ENCODE measurements around the gene TESK2.
"Not testable (repeated sequence)": the region's sequence is repeated elsewhere in the genome, so short reads cannot be mapped to it uniquely, and the experiment has no call there.

Gene TESK2

DNA sequence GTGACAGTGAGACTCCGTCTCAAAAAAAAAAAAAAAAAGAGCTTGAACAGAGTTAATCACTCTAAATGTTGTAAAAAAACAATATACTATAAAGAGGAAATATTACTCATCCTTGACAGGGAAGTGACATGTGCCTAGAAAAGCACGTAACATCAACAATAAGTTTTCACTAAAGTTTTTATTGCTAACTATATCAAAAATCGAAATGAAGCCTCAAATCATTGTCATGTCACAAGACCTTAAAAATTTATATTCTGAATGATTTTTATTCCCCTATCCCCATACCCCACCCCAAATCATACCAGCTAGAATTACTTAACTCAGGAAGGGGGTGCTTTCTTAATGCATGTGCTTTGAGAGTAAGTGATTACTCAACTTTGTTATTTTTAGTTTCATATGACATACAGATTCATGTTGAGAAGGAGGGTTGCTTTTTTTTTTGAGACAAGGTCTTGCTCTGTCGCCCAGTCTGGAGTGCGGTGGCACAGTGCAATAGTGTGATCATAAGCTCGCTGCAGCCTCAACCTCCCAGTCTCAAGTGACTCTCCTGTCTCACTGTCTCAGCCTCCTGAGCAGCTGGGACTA lies 97.2 kb downstream of the TESK2 start:
- TF ChIP-seq, protein P1, sequence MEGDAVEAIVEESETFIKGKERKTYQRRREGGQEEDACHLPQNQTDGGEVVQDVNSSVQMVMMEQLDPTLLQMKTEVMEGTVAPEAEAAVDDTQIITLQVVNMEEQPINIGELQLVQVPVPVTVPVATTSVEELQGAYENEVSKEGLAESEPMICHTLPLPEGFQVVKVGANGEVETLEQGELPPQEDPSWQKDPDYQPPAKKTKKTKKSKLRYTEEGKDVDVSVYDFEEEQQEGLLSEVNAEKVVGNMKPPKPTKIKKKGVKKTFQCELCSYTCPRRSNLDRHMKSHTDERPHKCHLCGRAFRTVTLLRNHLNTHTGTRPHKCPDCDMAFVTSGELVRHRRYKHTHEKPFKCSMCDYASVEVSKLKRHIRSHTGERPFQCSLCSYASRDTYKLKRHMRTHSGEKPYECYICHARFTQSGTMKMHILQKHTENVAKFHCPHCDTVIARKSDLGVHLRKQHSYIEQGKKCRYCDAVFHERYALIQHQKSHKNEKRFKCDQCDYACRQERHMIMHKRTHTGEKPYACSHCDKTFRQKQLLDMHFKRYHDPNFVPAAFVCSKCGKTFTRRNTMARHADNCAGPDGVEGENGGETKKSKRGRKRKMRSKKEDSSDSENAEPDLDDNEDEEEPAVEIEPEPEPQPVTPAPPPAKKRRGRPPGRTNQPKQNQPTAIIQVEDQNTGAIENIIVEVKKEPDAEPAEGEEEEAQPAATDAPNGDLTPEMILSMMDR (IDR thresholded peaks at IDR 0.05; ENCODE audit: control insufficient read depth, insufficient read depth, low read depth, low read length, missing control alignments) = no peak
- no peak for DNase-seq (ENCODE audit: low read depth)
- H3K4me3 ChIP-seq (ENCODE audit: control insufficient read depth, low read depth, low read length) = no peak overlapping the region

DNA sequence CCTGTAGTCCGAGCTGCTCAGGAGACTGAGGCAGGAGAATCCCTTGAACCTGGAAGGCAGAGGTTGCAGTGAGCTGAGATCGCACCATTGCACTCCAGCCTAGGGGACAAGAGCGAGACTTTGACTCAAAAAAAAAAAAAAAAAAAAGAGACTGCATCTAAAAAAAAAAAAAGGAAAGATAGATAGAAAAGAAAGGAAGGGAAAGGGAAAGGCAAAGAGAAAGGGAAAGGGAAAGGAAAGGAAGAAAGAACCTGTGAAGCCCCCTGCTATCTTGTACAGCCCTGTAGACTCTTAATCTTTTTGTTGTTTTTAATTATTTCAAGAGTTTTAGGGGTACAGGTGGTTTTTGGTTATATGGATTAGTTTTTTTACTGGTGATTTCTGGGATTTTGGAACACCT lies 104.7 kb downstream of the TESK2 start:
- no peak overlapping the region for H3K4me3 ChIP-seq (ENCODE audit: control insufficient read depth, low read depth, low read length)
- TF ChIP-seq, protein P1 (IDR thresholded peaks at IDR 0.05; ENCODE audit: control insufficient read depth, insufficient read depth, low read depth, low read length, missing control alignments) = no peak
- DNase-seq (ENCODE audit: low read depth) = no peak

DNA sequence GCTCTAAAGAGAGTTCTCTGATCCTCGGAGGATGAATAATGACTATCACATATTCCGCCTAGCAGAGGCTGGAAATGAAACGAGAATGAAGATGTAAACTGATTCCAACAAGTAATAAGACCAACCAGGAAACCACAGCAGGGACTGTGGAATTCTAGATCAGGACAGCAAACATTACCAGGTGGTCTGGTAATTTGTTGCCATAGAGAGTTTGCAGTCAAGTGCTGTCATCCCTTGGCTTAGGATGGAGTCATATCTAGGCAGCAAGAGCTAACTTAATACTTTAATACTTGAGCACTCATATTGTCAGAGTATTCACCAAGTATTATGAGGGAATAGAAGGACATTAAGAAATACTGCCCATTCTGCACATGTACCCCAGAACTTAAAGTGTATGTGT lies 105.7 kb downstream of the TESK2 start:
- no peak overlapping the region for H3K4me3 ChIP-seq (ENCODE audit: control insufficient read depth, low read depth, low read length)
- DNase-seq (ENCODE audit: low read depth) = no peak
- TF ChIP-seq, protein P1 (IDR thresholded peaks at IDR 0.05; ENCODE audit: control insufficient read depth, insufficient read depth, low read depth, low read length, missing control alignments) = no peak

DNA sequence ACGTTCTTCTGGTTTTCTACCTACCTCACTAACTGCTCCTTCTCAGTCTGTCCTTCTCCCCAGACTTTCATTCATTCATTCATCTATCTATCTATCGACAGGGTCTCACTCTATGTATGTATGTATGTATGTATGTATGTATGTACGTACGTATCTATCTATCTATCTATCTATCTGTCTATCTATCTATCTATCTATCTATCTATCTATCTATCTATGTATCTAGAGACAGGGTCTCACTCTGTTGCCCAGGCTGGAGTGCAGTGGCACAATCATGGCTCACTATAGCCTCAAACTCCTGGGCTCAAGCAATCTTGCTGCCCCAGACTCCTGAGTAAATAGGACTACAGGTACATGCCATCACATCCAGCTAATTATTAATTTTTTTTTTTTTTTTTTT lies 106.8 kb downstream of the TESK2 start:
- H3K4me3 ChIP-seq (ENCODE audit: control insufficient read depth, low read depth, low read length); DNase-seq (ENCODE audit: low read depth): not testable (repeated sequence)

DNA sequence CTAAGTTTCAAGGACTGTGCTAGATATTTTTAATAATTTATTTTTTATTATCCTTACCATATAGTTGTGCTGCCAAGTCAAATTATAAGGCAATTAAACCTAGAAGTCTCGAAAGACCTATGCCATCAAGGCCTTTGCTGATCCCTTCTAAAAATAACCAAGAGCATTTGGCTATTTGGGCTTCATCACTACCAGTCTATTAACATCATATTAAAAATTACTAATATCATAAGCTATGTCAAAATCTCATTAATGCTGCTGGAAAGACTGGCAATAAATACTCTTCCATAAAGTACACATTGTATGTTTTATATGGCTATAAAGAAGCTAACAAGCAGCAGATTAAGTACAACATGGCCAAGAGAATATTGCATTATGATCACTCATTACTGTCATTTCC lies 107.8 kb downstream of the TESK2 start:
- H3K4me3 ChIP-seq (ENCODE audit: control insufficient read depth, low read depth, low read length) = no peak overlapping the region
- TF ChIP-seq, protein P1 (IDR thresholded peaks at IDR 0.05; ENCODE audit: control insufficient read depth, insufficient read depth, low read depth, low read length, missing control alignments) = no peak
- DNase-seq (ENCODE audit: low read depth) = no peak

DNA sequence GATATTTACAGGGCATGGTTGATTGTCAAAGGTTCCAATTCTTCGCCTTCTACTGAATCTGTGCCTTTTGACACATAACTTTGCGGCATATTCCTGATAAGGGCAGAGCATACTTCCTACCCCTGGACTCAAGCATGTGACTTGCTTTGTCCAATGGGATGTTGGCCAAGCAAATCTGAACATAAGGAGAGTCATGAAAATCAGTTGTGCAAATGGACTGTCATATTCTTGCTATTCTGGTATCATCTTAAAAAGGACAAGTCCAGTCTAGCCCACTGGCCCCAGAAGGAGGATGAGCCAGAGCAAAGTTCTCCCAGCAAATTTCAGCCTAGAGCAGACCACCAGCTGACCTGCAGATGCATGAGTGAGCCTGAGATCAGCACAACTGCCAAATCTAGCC lies 109.7 kb downstream of the TESK2 start:
- no peak for DNase-seq (ENCODE audit: low read depth)
- TF ChIP-seq, protein P1 (IDR thresholded peaks at IDR 0.05; ENCODE audit: control insufficient read depth, insufficient read depth, low read depth, low read length, missing control alignments) = no peak
- no peak overlapping the region for H3K4me3 ChIP-seq (ENCODE audit: control insufficient read depth, low read depth, low read length)

DNA sequence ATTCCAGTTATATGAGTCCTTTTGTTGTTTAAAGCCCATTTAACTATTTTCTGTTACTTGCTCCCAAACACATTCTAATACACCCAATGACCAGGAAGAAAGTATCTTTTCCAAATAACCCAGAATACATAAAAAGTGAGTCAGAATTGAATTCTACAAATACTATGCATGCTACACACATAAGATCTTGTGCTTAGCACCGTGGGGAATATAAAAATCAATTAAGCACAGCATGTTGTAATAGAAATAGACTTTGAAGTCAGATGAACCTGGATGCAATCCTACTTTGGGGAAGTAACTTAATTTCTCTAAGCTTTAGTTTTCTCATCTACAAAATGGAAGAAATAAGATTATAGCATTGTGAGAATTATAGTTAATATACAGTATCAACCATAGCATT lies 110.2 kb downstream of the TESK2 start:
- TF ChIP-seq, protein P1 (IDR thresholded peaks at IDR 0.05; ENCODE audit: control insufficient read depth, insufficient read depth, low read depth, low read length, missing control alignments) = no peak
- no peak for DNase-seq (ENCODE audit: low read depth)
- H3K4me3 ChIP-seq (ENCODE audit: control insufficient read depth, low read depth, low read length) = no peak overlapping the region
